Putamen (tissue), 1 donor: ENCODE data around the gene LRRFIP2.
"Not testable (repeated sequence)": the region's sequence is repeated elsewhere in the genome, so short reads cannot be mapped to it uniquely, and the experiment has no call there.

Source experiments
- DNase-seq: peaks from one replicate; pipeline ENCODE4 v3.0.0-alpha.2; 2016; ENCODE audit warnings: low spot score

The LRRFIP2 gene

DNA sequence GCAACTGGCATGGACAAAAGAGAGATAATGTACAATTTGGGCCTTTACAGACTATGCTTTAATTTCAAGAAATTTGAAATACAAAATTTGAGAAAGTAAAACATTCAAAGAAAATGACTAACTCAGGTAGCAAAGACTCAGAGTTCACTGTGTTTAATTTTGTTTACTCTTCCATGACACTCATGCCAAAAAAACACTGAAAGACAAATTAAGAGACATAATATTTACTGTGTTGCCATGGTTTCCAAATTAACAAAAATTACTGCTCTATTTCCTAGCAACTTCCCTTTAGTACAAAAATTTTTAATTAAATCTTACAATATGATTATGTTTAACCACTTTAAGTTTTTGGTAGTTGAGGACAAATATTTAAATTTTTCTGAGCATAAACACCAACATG lies 29.6 kb downstream of the LRRFIP2 start:
- no peak for DNase-seq

GRCh38 chr3:37143821-37144220 lies 30.6 kb downstream of the LRRFIP2 start:
- no peak for DNase-seq

DNA sequence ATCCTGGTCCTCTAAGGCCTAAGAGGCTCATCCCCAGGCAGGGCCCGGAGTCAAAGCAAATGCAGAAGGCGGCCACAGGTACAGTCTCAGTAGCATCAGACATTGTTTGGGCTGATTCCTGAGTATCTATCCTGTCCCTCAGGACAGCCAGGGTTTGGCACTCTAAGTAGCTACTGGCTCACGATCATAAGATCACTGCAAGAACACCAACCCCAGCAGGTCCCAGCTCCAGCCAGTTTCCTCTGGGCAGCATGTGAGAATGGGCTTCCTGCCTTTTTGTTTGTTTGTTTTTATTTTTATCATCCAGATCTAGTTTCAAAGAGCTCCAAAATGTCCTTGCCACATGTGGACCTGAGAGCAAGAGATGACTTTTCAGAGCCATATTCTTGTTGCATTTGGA lies 32.7 kb downstream of the LRRFIP2 start:
- DNase-seq = no peak

DNA sequence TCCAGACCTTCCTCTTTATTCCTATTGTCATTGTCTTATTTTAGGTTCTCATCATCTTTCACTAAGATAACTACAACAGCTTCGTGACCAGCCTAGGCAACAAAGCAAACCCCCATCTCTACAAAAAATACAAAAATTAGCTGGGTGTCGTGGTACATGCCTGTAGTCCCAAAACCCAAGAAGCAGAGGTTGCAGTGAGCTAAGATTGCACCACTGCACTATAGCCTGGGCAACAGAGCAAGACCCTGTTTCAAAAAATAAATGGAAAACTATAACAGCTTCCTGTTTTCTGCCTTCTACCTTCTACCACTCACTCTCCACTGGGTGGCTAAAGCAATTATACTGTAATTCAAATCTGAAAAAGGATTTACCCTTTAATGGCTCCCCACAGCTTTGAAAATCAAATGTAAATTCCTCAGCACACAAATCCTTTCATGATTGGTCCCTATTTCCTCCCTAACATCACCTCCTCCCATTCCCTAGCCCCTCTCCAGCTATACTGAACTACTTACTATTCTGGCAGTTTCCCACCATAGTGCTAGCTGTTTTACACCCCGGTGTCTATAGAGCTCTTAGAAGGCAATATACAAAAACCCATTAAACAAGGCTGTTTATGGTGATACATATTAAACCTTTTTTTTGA lies 33.4 kb downstream of the LRRFIP2 start:
- DNase-seq = no peak

DNA sequence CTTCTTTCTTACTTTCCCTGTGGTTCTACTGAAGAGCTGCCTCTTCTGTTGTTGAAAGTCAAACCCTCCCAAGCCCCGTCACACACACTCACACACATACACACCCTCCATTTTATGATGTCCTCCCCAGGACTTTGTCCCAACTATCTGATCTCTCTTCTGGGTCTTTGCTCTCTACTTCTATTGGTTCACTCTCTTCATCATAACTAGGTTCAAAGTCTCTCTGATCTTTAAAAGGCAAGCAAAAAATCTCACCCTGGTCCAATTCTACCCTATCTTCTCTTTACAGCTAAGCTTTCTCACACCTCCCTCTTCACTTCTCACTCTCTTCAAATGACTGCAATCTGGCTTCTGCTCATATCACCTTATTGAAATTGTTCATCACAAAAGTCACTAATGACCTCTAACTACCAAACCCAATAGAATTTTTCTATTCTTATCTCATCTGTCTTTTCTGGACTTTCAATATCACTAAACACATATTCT lies 34.8 kb downstream of the LRRFIP2 start:
- DNase-seq = no peak

- no peak for DNase-seq
Measured at GRCh38 chr3:37138816-37139215, 35.6 kb downstream of the LRRFIP2 start.

DNA sequence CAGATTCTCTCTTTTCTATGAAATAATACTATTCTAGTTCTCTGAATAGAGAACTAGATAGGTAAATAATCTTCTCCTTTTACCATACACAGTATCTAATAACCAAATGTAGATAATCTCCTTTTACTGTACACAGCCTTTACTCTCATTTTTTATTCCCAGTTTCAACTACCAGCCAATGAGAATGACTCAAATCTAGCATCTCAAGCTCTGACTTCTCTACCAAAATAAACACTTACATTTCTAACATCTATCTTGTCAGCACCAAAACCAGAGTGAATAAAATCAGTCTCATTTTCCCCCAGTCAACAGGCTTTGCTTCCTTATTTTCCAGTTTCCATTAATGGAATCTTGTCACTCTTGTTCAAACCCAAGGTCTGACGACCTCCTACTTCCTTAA lies 36.9 kb downstream of the LRRFIP2 start:
- DNase-seq = no peak

DNA sequence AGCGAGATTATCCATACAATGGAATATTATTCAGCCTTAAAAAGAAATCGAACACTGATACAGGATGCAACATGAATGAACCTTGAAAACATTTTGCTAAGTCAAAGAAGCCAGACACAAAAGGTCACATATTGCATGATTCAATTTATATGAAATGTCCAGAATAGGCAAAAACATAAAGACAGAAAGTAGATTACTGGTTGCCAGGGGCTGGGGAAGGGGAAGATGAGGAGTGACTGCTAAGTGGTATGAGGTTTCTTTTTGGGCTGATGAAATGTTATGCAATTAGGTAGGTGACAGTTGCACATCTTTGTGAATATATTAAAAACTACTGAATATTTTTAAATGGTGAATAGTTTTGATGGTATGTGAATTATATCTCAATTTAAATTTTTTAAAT lies 38.3 kb downstream of the LRRFIP2 start:
- no peak for DNase-seq

DNA sequence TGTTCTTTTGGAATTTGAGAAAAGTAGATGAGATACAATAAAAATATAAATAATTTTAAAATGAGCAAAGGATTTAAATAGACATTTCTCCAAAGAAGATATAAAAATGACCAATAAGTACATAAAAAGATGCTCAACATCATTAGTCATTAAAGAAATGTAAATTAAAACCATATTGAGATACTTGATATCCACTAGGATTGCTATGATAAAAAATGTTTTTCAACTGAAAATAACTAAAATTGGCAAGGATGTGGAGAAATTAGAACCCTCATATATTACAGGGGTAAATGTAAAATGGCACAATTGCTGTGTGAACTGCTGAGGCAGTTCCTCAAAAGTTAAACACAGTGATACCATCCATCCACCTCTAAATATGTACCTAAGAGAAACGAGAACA lies 38.8 kb downstream of the LRRFIP2 start:
- DNase-seq = no peak

DNA sequence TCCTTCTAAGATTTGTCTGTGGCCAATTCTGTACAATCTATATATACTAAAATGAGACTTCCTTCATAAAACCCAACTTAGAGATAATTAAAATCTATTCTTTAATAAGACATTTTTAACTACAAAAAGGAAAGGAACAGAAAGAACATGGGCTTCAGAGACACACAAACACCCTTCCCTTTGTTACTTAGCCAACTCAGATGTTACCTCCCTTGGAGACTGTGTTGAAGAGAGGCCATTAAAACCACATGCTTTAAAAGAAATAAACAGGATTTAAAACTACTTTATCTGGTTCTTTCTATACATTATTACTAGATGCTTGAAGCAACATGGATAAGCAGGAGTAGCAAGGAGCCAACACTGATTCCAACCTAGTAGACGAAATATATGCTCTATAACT lies 42.0 kb downstream of the LRRFIP2 start:
- DNase-seq = no peak

DNA sequence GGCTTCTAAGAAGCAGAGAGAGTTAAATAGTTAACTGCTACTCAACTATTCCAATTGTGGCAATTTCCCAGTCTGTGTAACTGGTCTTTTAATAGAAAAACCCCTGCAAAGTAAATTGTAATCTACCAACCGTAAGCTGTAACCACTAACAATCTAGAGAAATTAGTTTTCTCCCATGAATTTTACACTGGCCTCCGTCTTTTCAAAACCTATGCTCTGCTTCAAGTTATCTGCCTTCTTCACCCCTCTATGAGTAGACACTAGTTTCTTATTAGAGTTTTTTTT lies 42.6 kb downstream of the LRRFIP2 start:
- DNase-seq = no peak

DNA sequence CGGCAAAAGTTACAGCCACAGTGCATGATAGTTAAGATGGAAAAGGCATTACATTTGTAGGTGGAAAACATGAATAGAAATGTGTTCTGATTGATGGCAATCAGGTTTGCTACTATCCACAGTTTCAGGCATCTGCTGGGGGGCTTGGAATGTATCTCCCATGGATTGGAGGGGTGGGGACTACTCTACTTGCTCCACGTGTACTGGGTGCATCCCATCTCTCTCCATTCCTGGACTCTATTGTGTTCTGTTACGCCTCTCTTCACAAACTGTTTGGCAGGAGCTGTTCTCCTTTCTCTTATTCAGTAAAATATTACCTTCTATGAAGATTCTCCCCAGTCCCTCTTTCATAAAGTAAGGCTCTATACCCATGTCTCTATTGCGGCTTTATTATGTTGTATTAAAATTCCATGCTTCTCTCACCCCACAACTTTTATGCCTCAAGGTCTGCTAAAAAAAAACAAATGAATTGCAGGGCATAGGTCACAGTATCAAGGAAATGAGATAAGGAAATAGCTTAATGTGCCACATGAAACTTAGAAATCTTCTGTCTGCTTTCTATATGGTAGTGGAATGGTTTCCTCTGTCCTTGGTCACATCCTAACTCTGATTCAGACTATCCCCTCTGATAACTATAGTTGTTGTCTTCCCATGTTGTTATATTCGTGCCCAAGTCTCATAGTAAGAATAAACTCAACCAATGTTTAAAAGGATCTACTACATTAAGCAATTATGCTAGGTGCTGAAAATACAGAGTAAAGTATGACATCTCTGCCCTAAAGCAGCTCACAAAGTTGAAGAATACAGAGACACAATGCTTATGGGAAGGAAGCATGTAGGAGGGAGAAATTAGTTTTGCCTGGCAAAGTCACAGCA lies 43.2 kb downstream of the LRRFIP2 start:
- no peak for DNase-seq

GRCh38 chr3:37130448-37130847 lies 43.9 kb downstream of the LRRFIP2 start:
- DNase-seq = no peak

DNA sequence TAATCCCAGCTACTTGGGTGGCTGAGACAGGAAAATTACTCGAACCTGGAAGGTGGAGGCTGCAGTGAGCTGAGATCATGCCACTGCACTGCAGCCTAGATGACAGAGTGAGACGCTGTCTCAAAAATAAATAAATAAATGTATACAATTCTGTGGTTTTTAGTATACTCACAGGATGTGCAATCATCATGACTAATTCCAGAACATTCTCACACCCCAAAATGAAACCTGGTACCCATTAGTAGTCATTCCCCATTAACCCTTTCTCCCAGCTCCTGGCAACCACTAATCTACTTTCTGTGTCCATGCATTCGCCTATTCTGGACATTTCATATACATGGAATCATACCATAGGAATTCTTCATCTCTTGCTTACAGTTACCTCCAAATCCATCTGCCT lies 44.5 kb downstream of the LRRFIP2 start:
- no peak for DNase-seq

GRCh38 chr3:37127340-37127739 lies 47.0 kb downstream of the LRRFIP2 start:
- no peak for DNase-seq

- no peak for DNase-seq
Measured at GRCh38 chr3:37126856-37127255, 47.5 kb downstream of the LRRFIP2 start.

GRCh38 chr3:37125195-37126073 lies 48.9 kb downstream of the LRRFIP2 start:
- no peak for DNase-seq

GRCh38 chr3:37124435-37124834 lies 49.9 kb downstream of the LRRFIP2 start:
- DNase-seq = no peak

GRCh38 chr3:37123292-37123691 lies 51.1 kb downstream of the LRRFIP2 start:
- DNase-seq = no peak

DNA sequence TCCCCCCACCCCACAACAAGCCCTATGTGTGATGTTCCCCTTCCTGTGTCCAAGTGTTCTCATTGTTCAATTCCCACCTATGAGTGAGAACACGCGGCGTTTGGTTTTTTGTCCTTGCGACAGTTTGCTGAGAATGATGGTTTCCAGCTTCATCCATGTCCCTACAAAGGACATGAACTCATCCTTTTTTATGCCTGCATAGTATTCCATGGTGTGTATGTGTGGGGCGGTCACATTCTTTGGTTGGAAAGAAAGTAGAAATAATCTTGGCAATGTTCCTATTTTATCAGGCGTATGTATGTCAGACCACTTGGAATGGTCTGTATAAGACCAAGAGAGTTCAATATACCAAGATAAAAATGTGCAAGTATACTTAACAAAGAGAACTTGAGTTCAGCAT lies 52.3 kb downstream of the LRRFIP2 start:
- not testable (repeated sequence) for DNase-seq

DNA sequence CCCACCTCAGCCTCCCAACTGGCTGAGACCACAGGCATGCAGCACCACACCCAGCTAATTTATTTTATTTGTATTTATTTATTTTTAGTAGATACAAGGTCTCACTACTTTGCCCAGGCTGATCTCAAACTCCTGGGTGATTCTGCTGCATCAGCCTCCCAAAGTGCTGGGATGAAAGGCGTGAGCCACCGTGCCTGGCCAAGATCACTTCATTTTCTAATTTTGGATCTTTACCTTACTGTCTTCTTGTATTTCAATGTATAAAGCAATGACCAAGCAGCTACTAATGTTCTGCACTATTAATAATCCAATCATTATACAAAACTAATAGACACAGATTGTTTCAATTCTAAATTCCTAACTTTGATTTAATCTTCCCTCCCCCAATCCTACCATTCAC lies 56.2 kb downstream of the LRRFIP2 start:
- DNase-seq = no peak

DNA sequence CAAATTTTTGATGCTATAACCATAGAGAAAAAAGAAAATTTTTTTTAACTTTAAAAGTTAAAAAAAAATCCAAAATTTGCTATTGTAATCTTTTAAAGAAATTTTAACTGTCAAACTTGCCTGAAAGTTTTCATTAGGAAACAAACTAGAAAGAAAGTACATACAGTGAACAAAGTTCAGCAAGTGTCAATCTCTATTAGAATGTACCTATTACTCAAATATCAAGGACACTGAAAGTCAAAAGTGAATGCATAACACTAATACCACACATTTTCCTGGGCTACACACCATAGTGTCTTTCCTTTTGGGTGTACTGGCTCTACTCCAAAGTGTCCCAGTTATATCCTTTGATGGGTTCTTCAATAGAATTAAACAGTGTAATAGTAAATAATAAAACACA lies 56.8 kb downstream of the LRRFIP2 start:
- no peak for DNase-seq

DNA sequence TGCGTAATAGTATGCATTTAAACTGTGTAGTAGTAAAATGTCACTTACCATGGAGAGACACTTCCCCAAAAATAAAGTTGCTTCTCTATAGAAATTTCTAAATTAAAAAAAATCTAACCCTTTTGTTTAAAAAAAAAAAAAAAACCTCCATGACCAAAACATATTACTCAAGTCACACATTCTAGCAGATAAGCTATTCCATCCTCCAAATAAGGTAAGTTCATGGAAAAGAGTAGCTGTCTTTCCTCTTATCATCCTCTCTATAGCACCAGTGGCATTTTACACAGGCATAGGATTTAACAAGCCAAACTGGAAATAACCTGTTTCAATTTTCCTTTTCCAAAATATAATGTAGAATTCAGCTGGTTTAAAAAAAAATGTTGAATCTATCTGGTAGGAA lies 57.4 kb downstream of the LRRFIP2 start:
- DNase-seq = no peak
